HUES6 (cell line): ENCODE results near the gene LANCL3.

Experiments used
- H3K27ac ChIP-seq: 2 replicates; pipeline ENCODE4 v1.7.0; 2013; ENCODE audit warnings: low read depth, mild to moderate bottlenecking, low read length, inconsistent platforms
- H3K27me3 ChIP-seq: 2 replicates; pipeline ENCODE4 v1.6.1; 2013; ENCODE audit warnings: low read length; ENCODE audit not compliant: control insufficient read depth, insufficient read depth
- H3K36me3 ChIP-seq: 2 replicates; pipeline ENCODE4 v1.6.1; 2013; ENCODE audit warnings: low read length; ENCODE audit not compliant: control insufficient read depth, insufficient read depth
- H3K4me1 ChIP-seq: 2 replicates; pipeline ENCODE4 v1.6.1; 2013; ENCODE audit warnings: low read length; ENCODE audit not compliant: control insufficient read depth, insufficient read depth
- H3K4me3 ChIP-seq: 2 replicates; pipeline ENCODE4 v1.5.1; 2013; ENCODE audit warnings: low read depth, low read length
- H3K9ac ChIP-seq: one replicate; pipeline ENCODE4 v1.6.1; 2013; ENCODE audit warnings: mild to moderate bottlenecking, low read length
- H3K9me3 ChIP-seq: 2 replicates; pipeline ENCODE4 v1.6.1; 2013; ENCODE audit warnings: low read depth, low read length; ENCODE audit not compliant: control insufficient read depth, insufficient read depth

The LANCL3 gene

DNA sequence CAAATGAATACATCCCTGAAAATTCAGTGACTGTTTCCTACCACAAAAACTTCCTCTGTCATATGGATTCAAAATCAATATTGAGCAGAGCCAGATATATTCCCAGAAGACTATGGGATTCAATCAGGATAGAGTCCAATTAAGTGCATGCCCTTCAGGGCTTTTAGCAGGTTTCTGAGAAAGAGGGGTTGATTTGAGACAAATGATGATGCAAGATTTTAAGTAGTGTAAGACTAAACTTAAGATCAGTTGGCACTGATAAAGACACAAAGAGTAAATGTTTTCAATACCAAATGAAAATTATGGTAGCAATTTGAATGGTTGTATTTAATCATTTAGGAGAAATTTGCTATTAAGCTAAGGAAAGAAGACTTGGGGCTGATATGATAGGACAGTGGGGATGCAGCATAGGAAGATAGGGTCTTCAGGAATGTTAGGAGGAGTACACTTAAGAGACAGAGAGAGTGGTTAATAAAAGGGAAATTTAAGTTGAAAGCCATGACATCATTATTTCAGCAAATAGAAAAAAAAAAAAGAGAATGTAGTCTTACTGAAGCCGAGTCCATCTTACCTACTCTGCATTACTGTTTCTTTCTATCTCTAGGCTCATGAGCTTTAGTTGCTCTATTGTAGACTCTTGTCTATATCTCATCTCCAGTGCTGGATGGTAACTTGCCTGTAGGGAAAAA, 82.1 kb downstream of the LANCL3 start:
- H3K4me1 ChIP-seq, result peaks cover 12% of the 10 kb centered on the region
- H3K36me3 ChIP-seq, result no peaks in the 10 kb centered on the region
- peaks cover 2% of the 10 kb centered on the region; the same call in 1 of the 2 replicates for H3K27me3 ChIP-seq
- H3K27ac ChIP-seq, result no peak overlapping the region
- no peak overlapping the region for H3K4me3 ChIP-seq
- H3K9ac ChIP-seq, result no peak overlapping the region
- H3K9me3 ChIP-seq, result no peaks in the 10 kb centered on the region

DNA sequence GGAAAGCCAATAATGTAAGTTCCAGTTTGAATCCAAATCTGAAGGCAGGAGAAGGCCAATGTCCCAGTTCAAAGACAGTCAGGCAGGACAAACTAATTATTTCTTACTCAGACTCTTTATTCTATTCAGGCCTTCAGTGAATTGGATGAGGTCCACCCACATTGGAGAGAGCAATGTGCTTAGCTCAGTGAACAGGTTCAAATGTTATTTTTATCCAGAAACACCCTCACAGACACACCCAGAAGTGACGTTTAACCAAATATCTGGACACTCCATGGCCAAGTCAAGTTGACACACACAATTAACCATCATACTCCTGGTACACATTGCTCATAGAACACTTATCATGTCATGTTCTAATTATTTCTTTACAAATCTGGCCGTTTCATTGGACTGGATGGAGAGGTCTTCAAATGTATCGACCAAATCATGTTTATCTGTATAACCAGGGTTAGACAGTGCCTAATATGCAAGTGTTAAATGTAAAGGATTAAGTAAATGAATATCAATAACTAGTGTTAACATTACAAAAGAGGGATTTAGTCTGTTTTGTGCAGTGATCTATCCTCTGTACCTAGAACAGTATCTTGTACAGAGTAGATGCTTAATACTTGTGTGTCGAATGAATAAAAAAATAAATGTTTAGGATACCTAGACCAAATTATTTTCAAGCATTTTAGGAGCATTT, 87.0 kb downstream of the LANCL3 start:
- Histone ChIP-seq H3K4me3 (no peak overlapping the region), H3K27ac (no peak overlapping the region), H3K36me3 (no peaks in the 10 kb centered on the region)

GRCh38 chrX:37659047-37659446, 87.6 kb downstream of the LANCL3 start:
- Histone ChIP-seq H3K9me3 (no peaks in the 10 kb centered on the region), H3K36me3 (no peaks in the 10 kb centered on the region), H3K27me3 (peaks cover 9% of the 10 kb centered on the region; the same call in 1 of the 2 replicates), H3K27ac (no peak overlapping the region), H3K4me3 (no peak overlapping the region), H3K4me1 (no peaks in the 10 kb centered on the region), H3K9ac (no peak overlapping the region)

More for the DNA sequence above, 87.0 kb downstream of the LANCL3 start:
- Histone ChIP-seq H3K4me1 (no peaks in the 10 kb centered on the region), H3K9ac (no peak overlapping the region), H3K27me3 (peaks cover 3% of the 10 kb centered on the region; the same call in 1 of the 2 replicates), H3K9me3 (no peaks in the 10 kb centered on the region)

- Histone ChIP-seq H3K27me3 (peaks cover 8% of the 10 kb centered on the region; the same call in 1 of the 2 replicates), H3K9me3 (no peaks in the 10 kb centered on the region), H3K9ac (no peak overlapping the region), H3K36me3 (no peaks in the 10 kb centered on the region), H3K27ac (no peak overlapping the region), H3K4me1 (no peaks in the 10 kb centered on the region), H3K4me3 (no peak overlapping the region)
Observed at GRCh38 chrX:37662181-37662580, 90.7 kb downstream of the LANCL3 start.

GRCh38 chrX:37666516-37666915, 95.1 kb downstream of the LANCL3 start:
- Histone ChIP-seq H3K4me3 (no peak overlapping the region), H3K27ac (no peak overlapping the region)

GRCh38 chrX:37667141-37667540, 95.7 kb downstream of the LANCL3 start:
- Histone ChIP-seq H3K4me1 (no peaks in the 10 kb centered on the region), H3K9me3 (no peaks in the 10 kb centered on the region), H3K4me3 (no peak overlapping the region), H3K36me3 (no peaks in the 10 kb centered on the region), H3K27ac (no peak overlapping the region), H3K9ac (no peak overlapping the region), H3K27me3 (peaks cover 8% of the 10 kb centered on the region; the same call in 1 of the 2 replicates)

More at GRCh38 chrX:37666516-37666915, 95.1 kb downstream of the LANCL3 start:
- no peak overlapping the region for H3K9ac ChIP-seq
- no peaks in the 10 kb centered on the region for H3K36me3 ChIP-seq
- H3K4me1 ChIP-seq, result no peaks in the 10 kb centered on the region
- H3K27me3 ChIP-seq, result peaks cover 8% of the 10 kb centered on the region; the same call in 1 of the 2 replicates
- H3K9me3 ChIP-seq, result no peaks in the 10 kb centered on the region

DNA sequence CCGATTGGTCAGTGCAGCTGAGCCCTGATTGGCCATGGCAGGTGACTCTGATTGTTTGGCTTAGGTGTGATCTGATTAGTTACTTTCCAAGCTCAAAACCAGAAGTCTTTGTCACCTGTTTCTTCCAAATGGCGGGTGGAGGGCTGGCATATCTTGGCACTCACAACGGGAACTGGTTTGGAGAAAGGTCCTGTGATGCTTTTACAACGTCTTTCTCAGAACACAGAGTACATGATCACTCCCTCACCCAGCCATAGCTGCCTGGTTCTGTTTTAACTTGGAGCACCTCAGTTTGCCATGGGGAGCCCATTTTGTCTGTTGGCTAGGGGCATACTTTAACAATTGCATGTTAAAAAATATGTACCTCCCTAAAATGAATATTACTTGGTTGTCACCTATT, 101.1 kb downstream of the LANCL3 start:
- Histone ChIP-seq H3K36me3 (no peaks in the 10 kb centered on the region), H3K4me3 (no peak overlapping the region), H3K4me1 (no peaks in the 10 kb centered on the region), H3K9me3 (no peaks in the 10 kb centered on the region), H3K9ac (no peak overlapping the region), H3K27ac (no peak overlapping the region), H3K27me3 (no peaks in the 10 kb centered on the region)

DNA sequence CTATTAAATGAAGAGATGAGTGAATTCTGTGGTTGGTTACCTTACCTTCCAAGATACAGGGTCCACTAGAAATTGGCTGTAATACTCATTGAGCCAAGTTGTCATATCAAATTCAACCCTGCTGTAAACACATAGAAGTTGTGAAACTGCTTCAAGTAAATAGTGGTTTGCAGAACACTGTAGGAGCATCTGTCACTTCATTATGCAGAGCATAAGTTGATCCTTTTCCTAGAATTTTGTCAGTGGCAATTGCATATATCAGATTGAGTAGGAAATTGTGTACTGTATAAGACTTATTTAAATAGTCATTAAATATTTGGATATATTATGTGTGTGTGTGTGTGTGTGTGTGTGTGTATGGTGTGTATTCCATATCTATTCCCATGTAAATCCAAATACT, 105.3 kb downstream of the LANCL3 start:
- Histone ChIP-seq H3K9me3 (no peaks in the 10 kb centered on the region), H3K36me3 (no peaks in the 10 kb centered on the region), H3K4me3 (no peak overlapping the region), H3K27ac (no peak overlapping the region), H3K4me1 (no peaks in the 10 kb centered on the region), H3K27me3 (no peaks in the 10 kb centered on the region; the same call in 1 of the 2 replicates), H3K9ac (no peak overlapping the region)

- Histone ChIP-seq H3K9ac (no peak overlapping the region), H3K27me3 (no peaks in the 10 kb centered on the region; the same call in 1 of the 2 replicates), H3K36me3 (no peaks in the 10 kb centered on the region), H3K4me3 (no peak overlapping the region), H3K27ac (no peak overlapping the region), H3K4me1 (no peaks in the 10 kb centered on the region), H3K9me3 (no peaks in the 10 kb centered on the region)
Observed at GRCh38 chrX:37677243-37677642, 105.8 kb downstream of the LANCL3 start.

GRCh38 chrX:37677765-37678164, 106.3 kb downstream of the LANCL3 start:
- H3K27ac ChIP-seq, result no peak overlapping the region
- H3K9ac ChIP-seq, result no peak overlapping the region
- H3K36me3 ChIP-seq, result no peaks in the 10 kb centered on the region
- no peaks in the 10 kb centered on the region for H3K9me3 ChIP-seq
- no peak overlapping the region for H3K4me3 ChIP-seq
- no peaks in the 10 kb centered on the region for H3K4me1 ChIP-seq
- no peaks in the 10 kb centered on the region; the same call in 1 of the 2 replicates for H3K27me3 ChIP-seq

GRCh38 chrX:37678574-37678973, 107.1 kb downstream of the LANCL3 start:
- Histone ChIP-seq H3K9me3 (no peaks in the 10 kb centered on the region), H3K27ac (no peak overlapping the region), H3K4me3 (no peak overlapping the region), H3K36me3 (no peaks in the 10 kb centered on the region), H3K4me1 (no peaks in the 10 kb centered on the region), H3K9ac (no peak overlapping the region), H3K27me3 (no peaks in the 10 kb centered on the region; the same call in 1 of the 2 replicates)
